NCI-H1417 treated with DMSO at 0.1 percent for 48 hours (cell line): Measurements from ENCODE around the gene KRT32.

ENCODE experiments used
- DNase-seq: peaks from one replicate; lab custom pipeline; 2025; lab: John Stamatoyannopoulos, UW

The KRT32 gene

GRCh38 chr17:41492771-41493170 lies 25.6 kb upstream of the KRT32 start:
- DNase-seq: no peak

GRCh38 chr17:41492351-41492750 lies 25.2 kb upstream of the KRT32 start:
- no peak for DNase-seq

GRCh38 chr17:41491476-41491875 lies 24.3 kb upstream of the KRT32 start:
- no peak for DNase-seq

- DNase-seq: no peak
Measured at GRCh38 chr17:41490000-41490990, 23.1 kb upstream of the KRT32 start.

GRCh38 chr17:41489531-41489930 lies 22.3 kb upstream of the KRT32 start, which contains the start of gene KRT36:
KRT36 (minus strand) TSS chr17:41489910; CDS start chr17:41489864, 46 bp downstream.
- no peak for DNase-seq

GRCh38 chr17:41486809-41487530 lies 19.8 kb upstream of the KRT32 start:
- DNase-seq: no peak

- DNase-seq: no peak
Measured at GRCh38 chr17:41486316-41486715, 19.1 kb upstream of the KRT32 start.

- no peak for DNase-seq
Measured at GRCh38 chr17:41484920-41485904, 18.0 kb upstream of the KRT32 start.

GRCh38 chr17:41483991-41484826 lies 17.0 kb upstream of the KRT32 start:
- no peak for DNase-seq

- no peak for DNase-seq
Measured at GRCh38 chr17:41483531-41483930, 16.3 kb upstream of the KRT32 start.

GRCh38 chr17:41481036-41481435 lies 13.8 kb upstream of the KRT32 start, which contains the start of gene KRT35:
KRT35 (minus strand) TSS chr17:41481151; CDS start chr17:41481097, 54 bp downstream.
- no peak for DNase-seq

GRCh38 chr17:41480581-41480980 lies 13.4 kb upstream of the KRT32 start:
- DNase-seq: no peak

- no peak for DNase-seq
Measured at GRCh38 chr17:41480136-41480535, 12.9 kb upstream of the KRT32 start.

GRCh38 chr17:41478237-41478636 lies 11.1 kb upstream of the KRT32 start:
- no peak for DNase-seq

- no peak for DNase-seq
Measured at GRCh38 chr17:41476866-41477815, 10.0 kb upstream of the KRT32 start.

- DNase-seq: no peak
Measured at GRCh38 chr17:41475421-41475820, 8.2 kb upstream of the KRT32 start.

- DNase-seq: no peak
Measured at GRCh38 chr17:41474863-41475262, 7.7 kb upstream of the KRT32 start.

GRCh38 chr17:41468346-41468745 lies 1.2 kb upstream of the KRT32 start:
- DNase-seq: no peak

GRCh38 chr17:41467561-41467960 lies 375 bp upstream of the KRT32 start:
- DNase-seq: no peak

- DNase-seq: no peak
Measured at GRCh38 chr17:41464682-41465081, 2.5 kb downstream of the KRT32 start.
